ENCODE measurements around the gene TMEM269. TPM values are rescaled to one million over a fixed set of nuclear protein-coding genes. Genes with fewer than 3 reads are reported as not detected.

Gene TMEM269
- total and polyA plus RNA-seq, 10 of the 15 experiments (the other 5 are each of a cell fraction or from before 2014, with no cell fraction given), result 0.02 to 0.26 (median 0.06) TPM; not detected in 2

DNA sequence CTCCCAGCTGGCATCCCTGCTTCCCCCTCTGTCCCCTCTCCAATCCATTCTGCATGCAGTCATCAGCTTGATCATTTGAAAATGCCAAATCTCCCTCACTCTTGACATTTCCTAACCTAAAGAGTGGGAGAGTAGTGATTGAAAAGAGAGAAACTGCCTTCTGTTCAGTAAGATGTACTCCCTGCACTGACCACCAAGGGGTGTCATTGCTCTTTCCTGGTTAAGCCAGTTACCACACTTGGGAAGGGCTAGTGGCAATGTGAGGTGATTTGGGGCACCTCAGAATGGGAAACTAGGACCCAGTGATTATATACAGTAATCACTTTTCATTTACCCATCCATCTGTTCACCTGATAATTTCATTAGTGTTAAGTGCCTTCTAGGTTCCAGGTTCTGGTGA lies 6.9 kb upstream of the TMEM269 start (continued):
- TF ChIP-seq, protein P1, sequence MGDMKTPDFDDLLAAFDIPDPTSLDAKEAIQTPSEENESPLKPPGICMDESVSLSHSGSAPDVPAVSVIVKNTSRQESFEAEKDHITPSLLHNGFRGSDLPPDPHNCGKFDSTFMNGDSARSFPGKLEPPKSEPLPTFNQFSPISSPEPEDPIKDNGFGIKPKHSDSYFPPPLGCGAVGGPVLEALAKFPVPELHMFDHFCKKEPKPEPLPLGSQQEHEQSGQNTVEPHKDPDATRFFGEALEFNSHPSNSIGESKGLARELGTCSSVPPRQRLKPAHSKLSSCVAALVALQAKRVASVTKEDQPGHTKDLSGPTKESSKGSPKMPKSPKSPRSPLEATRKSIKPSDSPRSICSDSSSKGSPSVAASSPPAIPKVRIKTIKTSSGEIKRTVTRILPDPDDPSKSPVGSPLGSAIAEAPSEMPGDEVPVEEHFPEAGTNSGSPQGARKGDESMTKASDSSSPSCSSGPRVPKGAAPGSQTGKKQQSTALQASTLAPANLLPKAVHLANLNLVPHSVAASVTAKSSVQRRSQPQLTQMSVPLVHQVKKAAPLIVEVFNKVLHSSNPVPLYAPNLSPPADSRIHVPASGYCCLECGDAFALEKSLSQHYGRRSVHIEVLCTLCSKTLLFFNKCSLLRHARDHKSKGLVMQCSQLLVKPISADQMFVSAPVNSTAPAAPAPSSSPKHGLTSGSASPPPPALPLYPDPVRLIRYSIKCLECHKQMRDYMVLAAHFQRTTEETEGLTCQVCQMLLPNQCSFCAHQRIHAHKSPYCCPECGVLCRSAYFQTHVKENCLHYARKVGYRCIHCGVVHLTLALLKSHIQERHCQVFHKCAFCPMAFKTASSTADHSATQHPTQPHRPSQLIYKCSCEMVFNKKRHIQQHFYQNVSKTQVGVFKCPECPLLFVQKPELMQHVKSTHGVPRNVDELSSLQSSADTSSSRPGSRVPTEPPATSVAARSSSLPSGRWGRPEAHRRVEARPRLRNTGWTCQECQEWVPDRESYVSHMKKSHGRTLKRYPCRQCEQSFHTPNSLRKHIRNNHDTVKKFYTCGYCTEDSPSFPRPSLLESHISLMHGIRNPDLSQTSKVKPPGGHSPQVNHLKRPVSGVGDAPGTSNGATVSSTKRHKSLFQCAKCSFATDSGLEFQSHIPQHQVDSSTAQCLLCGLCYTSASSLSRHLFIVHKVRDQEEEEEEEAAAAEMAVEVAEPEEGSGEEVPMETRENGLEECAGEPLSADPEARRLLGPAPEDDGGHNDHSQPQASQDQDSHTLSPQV (IDR thresholded peaks at IDR 0.05), result no peak
- no peak for TF ChIP-seq HDAC6 (IDR thresholded peaks at IDR 0.05; ENCODE audit: unreplicated experiment)
- TF ChIP-seq, protein P2, sequence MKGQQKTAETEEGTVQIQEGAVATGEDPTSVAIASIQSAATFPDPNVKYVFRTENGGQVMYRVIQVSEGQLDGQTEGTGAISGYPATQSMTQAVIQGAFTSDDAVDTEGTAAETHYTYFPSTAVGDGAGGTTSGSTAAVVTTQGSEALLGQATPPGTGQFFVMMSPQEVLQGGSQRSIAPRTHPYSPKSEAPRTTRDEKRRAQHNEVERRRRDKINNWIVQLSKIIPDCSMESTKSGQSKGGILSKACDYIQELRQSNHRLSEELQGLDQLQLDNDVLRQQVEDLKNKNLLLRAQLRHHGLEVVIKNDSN (IDR thresholded peaks at IDR 0.05; ENCODE audit: borderline replicate concordance, extremely low read length, insufficient read depth, low read depth, low read length), result no peak
- TF ChIP-seq NR2C1 (IDR thresholded peaks at IDR 0.05), result no peak
- peak; percentile 48; the same call in 1 of the 2 replicates for TF ChIP-seq IRF4 (IDR thresholded peaks at IDR 0.05; ENCODE audit: low read depth, low read length)
- TF ChIP-seq TCF12 (IDR thresholded peaks at IDR 0.05; ENCODE audit: low read depth, low read length), result no peak
- TF ChIP-seq PML (IDR thresholded peaks at IDR 0.05; ENCODE audit: low read length), result no peak
- TF ChIP-seq, protein P3, sequence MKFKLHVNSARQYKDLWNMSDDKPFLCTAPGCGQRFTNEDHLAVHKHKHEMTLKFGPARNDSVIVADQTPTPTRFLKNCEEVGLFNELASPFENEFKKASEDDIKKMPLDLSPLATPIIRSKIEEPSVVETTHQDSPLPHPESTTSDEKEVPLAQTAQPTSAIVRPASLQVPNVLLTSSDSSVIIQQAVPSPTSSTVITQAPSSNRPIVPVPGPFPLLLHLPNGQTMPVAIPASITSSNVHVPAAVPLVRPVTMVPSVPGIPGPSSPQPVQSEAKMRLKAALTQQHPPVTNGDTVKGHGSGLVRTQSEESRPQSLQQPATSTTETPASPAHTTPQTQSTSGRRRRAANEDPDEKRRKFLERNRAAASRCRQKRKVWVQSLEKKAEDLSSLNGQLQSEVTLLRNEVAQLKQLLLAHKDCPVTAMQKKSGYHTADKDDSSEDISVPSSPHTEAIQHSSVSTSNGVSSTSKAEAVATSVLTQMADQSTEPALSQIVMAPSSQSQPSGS (IDR thresholded peaks at IDR 0.05; ENCODE audit: low read length), result no peak
- no peak for TF ChIP-seq CHD4 (IDR thresholded peaks at IDR 0.05)
- TF ChIP-seq RUNX3 (IDR thresholded peaks at IDR 0.05; ENCODE audit: low read length), result peak; percentile 69
- TF ChIP-seq RELA (IDR thresholded peaks at IDR 0.05; ENCODE audit: borderline replicate concordance, partially characterized antibody), result no peak
- TF ChIP-seq TCF3 (IDR thresholded peaks at IDR 0.05; ENCODE audit: borderline replicate concordance, insufficient read depth, low read depth, low read length), result no peak
- TF ChIP-seq, protein P4, sequence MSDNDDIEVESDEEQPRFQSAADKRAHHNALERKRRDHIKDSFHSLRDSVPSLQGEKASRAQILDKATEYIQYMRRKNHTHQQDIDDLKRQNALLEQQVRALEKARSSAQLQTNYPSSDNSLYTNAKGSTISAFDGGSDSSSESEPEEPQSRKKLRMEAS (IDR thresholded peaks at IDR 0.05; ENCODE audit: low read depth, low read length), result no peak
- TF ChIP-seq, protein P5, sequence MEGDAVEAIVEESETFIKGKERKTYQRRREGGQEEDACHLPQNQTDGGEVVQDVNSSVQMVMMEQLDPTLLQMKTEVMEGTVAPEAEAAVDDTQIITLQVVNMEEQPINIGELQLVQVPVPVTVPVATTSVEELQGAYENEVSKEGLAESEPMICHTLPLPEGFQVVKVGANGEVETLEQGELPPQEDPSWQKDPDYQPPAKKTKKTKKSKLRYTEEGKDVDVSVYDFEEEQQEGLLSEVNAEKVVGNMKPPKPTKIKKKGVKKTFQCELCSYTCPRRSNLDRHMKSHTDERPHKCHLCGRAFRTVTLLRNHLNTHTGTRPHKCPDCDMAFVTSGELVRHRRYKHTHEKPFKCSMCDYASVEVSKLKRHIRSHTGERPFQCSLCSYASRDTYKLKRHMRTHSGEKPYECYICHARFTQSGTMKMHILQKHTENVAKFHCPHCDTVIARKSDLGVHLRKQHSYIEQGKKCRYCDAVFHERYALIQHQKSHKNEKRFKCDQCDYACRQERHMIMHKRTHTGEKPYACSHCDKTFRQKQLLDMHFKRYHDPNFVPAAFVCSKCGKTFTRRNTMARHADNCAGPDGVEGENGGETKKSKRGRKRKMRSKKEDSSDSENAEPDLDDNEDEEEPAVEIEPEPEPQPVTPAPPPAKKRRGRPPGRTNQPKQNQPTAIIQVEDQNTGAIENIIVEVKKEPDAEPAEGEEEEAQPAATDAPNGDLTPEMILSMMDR (IDR thresholded peaks at IDR 0.05 in 2 of 3, conservative IDR thresholded peaks at IDR 0.05 in 1 of 3; ENCODE audit: control insufficient read depth in 2 of 3, extremely low read depth in 1 of 3, insufficient read depth in 1 of 3, low read depth in 3 of 3, low read length in 3 of 3), result peak; percentile 69 to 76 (median 71)
- no peak for TF ChIP-seq JUNB (IDR thresholded peaks at IDR 0.05)
- TF ChIP-seq RAD21 (IDR thresholded peaks at IDR 0.05; ENCODE audit: insufficient read depth, low read depth, low read length), result peak; percentile 85
- TF ChIP-seq HDGF (IDR thresholded peaks at IDR 0.05), result no peak
- TF ChIP-seq IKZF2 (IDR thresholded peaks at IDR 0.05), result no peak
- TF ChIP-seq SMC3 (IDR thresholded peaks at IDR 0.05; ENCODE audit: borderline replicate concordance, low read length), result peak; percentile 73; the same call in 1 of the 2 replicates
- no peak for TF ChIP-seq JUND (IDR thresholded peaks at IDR 0.05; ENCODE audit: low read depth, low read length)
- TF ChIP-seq, protein P6, sequence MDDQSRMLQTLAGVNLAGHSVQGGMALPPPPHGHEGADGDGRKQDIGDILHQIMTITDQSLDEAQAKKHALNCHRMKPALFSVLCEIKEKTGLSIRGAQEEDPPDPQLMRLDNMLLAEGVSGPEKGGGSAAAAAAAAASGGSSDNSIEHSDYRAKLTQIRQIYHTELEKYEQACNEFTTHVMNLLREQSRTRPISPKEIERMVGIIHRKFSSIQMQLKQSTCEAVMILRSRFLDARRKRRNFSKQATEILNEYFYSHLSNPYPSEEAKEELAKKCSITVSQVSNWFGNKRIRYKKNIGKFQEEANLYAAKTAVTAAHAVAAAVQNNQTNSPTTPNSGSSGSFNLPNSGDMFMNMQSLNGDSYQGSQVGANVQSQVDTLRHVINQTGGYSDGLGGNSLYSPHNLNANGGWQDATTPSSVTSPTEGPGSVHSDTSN (IDR thresholded peaks at IDR 0.05; ENCODE audit: insufficient replicate concordance, low read depth, low read length), result no peak
- no peak for TF ChIP-seq CEBPB (IDR thresholded peaks at IDR 0.05; ENCODE audit: borderline replicate concordance in 1 of 2, low read depth in 2 of 2, low read length in 2 of 2)

All from GM12878 (cell line).